ENCODE measurements around the gene PDE11A. TPM values are rescaled to one million over a fixed set of nuclear protein-coding genes. Genes with fewer than 3 reads are reported as not detected.

Gene PDE11A
- total RNA-seq, 2 donors from 2014 or later: 1.5 to 1.9 TPM

- Mint-ChIP-seq H3K4me3 (no peak overlapping the region), H3K9me3 (no peaks in the 10 kb centered on the region), H3K4me1 (peaks cover 17% of the 10 kb centered on the region), H3K27ac (no peak overlapping the region), H3K36me3 (ENCODE audit: low read depth) (no peaks in the 10 kb centered on the region), H3K27me3 (ENCODE audit: insufficient read depth) (peaks cover 5% of the 10 kb centered on the region)
- peak; percentile 96 for DNase-seq
- 6 to 29% methylated on average over 4 to 12 of the region's 12 CpGs for WGBS, 2 experiments (ENCODE audit: insufficient coverage in 1 of 2, insufficient read length in 1 of 2)
- Histone ChIP-seq H3K4me1 (ENCODE audit: control insufficient read depth, insufficient read depth, low read length) (peaks cover 3% of the 10 kb centered on the region), H3K36me3 (ENCODE audit: control insufficient read depth, insufficient read depth, low read length) (no peaks in the 10 kb centered on the region), H3K27ac (ENCODE audit: low read depth, low read length) (no peak overlapping the region), H3K9me3 (ENCODE audit: control insufficient read depth, low read length) (peaks cover 4% of the 10 kb centered on the region), H3K4me3 (ENCODE audit: low read length) (no peak overlapping the region), H3K27me3 (ENCODE audit: control insufficient read depth, insufficient read depth, low read length, poor library complexity, severe bottlenecking) (no peaks in the 10 kb centered on the region), H3K9ac (ENCODE audit: extremely low read depth, low read length, poor library complexity, severe bottlenecking) (no peak overlapping the region)
- peak; percentile 93 for TF ChIP-seq CTCF (conservative IDR thresholded peaks at IDR 0.05)
Measured at GRCh38 chr2:177906041-177906718, 166.4 kb downstream of the PDE11A start.

DNA sequence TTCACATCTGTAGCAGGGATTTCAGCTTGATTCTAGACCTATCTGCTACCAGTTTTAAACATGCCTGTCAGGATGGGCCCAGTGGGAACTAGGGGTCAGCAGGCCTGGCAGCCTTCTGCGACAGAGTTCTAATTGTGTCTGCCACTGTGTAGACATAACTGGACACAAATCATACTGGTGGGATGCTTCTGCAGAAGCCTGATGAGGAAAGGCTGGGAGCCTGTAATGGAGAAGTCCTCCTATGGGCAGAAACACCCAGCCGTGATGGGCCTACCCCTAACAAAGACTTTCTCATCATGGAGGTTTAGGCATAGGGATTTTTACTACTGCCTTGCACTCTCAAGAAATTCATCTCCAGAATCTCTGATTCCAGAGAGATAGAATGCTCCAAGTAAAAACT lies 166.9 kb downstream of the PDE11A start:
- no peaks in the 10 kb centered on the region for H3K36me3 Mint-ChIP-seq (ENCODE audit: low read depth)
- no peak overlapping the region for H3K4me3 ChIP-seq (ENCODE audit: low read length)
- 86% methylated on average over 2 of the region's 2 CpGs; no CpG with 5 or more reads in 1 of the 2 experiments for WGBS, 2 experiments (ENCODE audit: insufficient coverage in 1 of 2, insufficient read length in 1 of 2)
- no peaks in the 10 kb centered on the region for H3K36me3 ChIP-seq (ENCODE audit: control insufficient read depth, insufficient read depth, low read length)
- no peaks in the 10 kb centered on the region for H3K27me3 ChIP-seq (ENCODE audit: control insufficient read depth, insufficient read depth, low read length, poor library complexity, severe bottlenecking)
- H3K27me3 Mint-ChIP-seq (ENCODE audit: insufficient read depth): peaks cover 5% of the 10 kb centered on the region
- no peak overlapping the region for H3K27ac Mint-ChIP-seq
- DNase-seq: no peak
- H3K9me3 Mint-ChIP-seq: no peaks in the 10 kb centered on the region
- peaks cover 10% of the 10 kb centered on the region for H3K9me3 ChIP-seq (ENCODE audit: control insufficient read depth, low read length)
- peaks cover 17% of the 10 kb centered on the region for H3K4me1 Mint-ChIP-seq
- no peak for TF ChIP-seq CTCF (conservative IDR thresholded peaks at IDR 0.05)
- no peak overlapping the region for H3K27ac ChIP-seq (ENCODE audit: low read depth, low read length)
- no peak overlapping the region for H3K9ac ChIP-seq (ENCODE audit: extremely low read depth, low read length, poor library complexity, severe bottlenecking)
- H3K4me1 ChIP-seq (ENCODE audit: control insufficient read depth, insufficient read depth, low read length): peaks cover 4% of the 10 kb centered on the region
- H3K4me3 Mint-ChIP-seq: no peak overlapping the region

DNA sequence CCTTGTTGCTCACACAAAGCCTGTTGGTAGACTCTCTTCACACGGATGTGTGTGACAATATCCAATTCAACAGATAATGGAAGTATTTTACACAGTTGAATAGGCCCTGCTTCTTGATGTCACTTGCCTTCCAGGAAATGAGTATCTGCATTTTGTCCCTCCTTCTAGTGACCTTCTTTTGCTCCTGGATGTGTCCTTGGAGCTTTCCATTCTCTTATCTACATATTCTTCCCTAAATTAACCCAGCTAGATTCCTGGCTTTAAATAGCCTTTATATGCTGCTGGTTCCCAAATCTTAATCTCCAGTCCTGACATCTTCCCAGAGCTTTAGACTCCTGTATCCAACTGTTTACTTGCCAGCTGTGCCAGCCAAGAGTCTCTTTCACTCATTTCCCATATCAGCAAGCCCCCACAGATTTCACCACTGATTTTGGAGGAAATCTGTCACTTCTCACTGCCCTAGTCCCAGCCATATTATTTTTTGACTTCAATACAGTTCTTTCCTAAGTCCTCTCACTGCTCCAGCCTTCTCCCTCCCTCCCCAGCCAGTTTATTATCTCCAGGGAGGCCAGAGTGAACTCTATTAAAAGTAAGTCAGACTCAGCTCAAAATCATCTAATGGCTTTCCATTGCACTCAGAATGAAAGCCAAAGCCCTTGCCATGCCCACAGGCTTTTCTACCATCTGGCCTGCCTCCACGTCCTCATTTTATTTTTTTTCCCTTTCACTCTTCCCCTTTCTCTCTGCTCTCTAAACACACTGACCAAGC lies 170.0 kb downstream of the PDE11A start:
- no peaks in the 10 kb centered on the region for H3K27me3 ChIP-seq (ENCODE audit: control insufficient read depth, insufficient read depth, low read length, poor library complexity, severe bottlenecking)
- no peak overlapping the region for H3K4me3 ChIP-seq (ENCODE audit: low read length)
- Mint-ChIP-seq H3K4me1 (peaks cover 22% of the 10 kb centered on the region), H3K27ac (peak overlapping the region; percentile 15), H3K27me3 (ENCODE audit: insufficient read depth) (peaks cover 5% of the 10 kb centered on the region), H3K9me3 (no peaks in the 10 kb centered on the region), H3K36me3 (ENCODE audit: low read depth) (no peaks in the 10 kb centered on the region), H3K4me3 (no peak overlapping the region)
- peaks cover 10% of the 10 kb centered on the region for H3K9me3 ChIP-seq (ENCODE audit: control insufficient read depth, low read length)
- no peak for TF ChIP-seq CTCF (conservative IDR thresholded peaks at IDR 0.05)
- H3K9ac ChIP-seq (ENCODE audit: extremely low read depth, low read length, poor library complexity, severe bottlenecking): no peak overlapping the region
- no peak for DNase-seq
- H3K36me3 ChIP-seq (ENCODE audit: control insufficient read depth, insufficient read depth, low read length): no peaks in the 10 kb centered on the region
- H3K27ac ChIP-seq (ENCODE audit: low read depth, low read length): no peak overlapping the region
- peaks cover 12% of the 10 kb centered on the region for H3K4me1 ChIP-seq (ENCODE audit: control insufficient read depth, insufficient read depth, low read length)
- WGBS, 2 experiments (ENCODE audit: insufficient coverage in 1 of 2, insufficient read length in 1 of 2): 73 to 81% methylated on average over 2 of the region's 2 CpGs
